ENCODE results near the gene CDC42EP2.

GRCh38 chr11:65307298-65308229, 7.1 kb upstream of the CDC42EP2 start:
- TF ChIP-seq CTCF (IDR thresholded peaks at IDR 0.05; ENCODE audit: insufficient read depth, low read length, poor library complexity, severe bottlenecking) (no peak), EZH2phosphoT487 (conservative IDR thresholded peaks at IDR 0.05; ENCODE audit: low read length) (no peak)
